Omental fat pad (tissue), 4 donors: ENCODE results near the gene CHCHD6. TPM values are rescaled to one million over a fixed set of nuclear protein-coding genes. Genes with fewer than 3 reads are reported as not detected.

Experiments
- ATAC-seq: fragments of 150-250 bp; one replicate; pipeline ENCODE4 v1.9.1; 2016; ENCODE audit warnings: mild to moderate bottlenecking, moderate library complexity; ENCODE audit not compliant: low FRiP score
- DNase-seq: peaks from one replicate; pipeline ENCODE4 v3.0.0-alpha.2; 2019; ENCODE audit warnings: low spot score
- total RNA-seq, 4 donors: library from RNA; depleted of rRNA; stranded (reverse); fragments of >200 nt; gene quantifications; one replicate each; pipeline ENCODE4 v1.1.0, GENCODE V29; 2016
- TF ChIP-seq, protein P1 (sequence below), 3 donors: fragments of 450-650 bp; IDR thresholded peaks; one replicate each; pipeline ENCODE4 v1.5.1; 2016 to 2017; ENCODE audit warnings: antibody characterized with exemption in 3 of 3, mild to moderate bottlenecking in 3 of 3, moderate library complexity in 2 of 3

Gene CHCHD6
- total RNA-seq, 4 donors from 2014 or later: 7.5 to 19.7 (median 11.5) TPM

- ATAC-seq: no peak
- TF ChIP-seq, protein P1, sequence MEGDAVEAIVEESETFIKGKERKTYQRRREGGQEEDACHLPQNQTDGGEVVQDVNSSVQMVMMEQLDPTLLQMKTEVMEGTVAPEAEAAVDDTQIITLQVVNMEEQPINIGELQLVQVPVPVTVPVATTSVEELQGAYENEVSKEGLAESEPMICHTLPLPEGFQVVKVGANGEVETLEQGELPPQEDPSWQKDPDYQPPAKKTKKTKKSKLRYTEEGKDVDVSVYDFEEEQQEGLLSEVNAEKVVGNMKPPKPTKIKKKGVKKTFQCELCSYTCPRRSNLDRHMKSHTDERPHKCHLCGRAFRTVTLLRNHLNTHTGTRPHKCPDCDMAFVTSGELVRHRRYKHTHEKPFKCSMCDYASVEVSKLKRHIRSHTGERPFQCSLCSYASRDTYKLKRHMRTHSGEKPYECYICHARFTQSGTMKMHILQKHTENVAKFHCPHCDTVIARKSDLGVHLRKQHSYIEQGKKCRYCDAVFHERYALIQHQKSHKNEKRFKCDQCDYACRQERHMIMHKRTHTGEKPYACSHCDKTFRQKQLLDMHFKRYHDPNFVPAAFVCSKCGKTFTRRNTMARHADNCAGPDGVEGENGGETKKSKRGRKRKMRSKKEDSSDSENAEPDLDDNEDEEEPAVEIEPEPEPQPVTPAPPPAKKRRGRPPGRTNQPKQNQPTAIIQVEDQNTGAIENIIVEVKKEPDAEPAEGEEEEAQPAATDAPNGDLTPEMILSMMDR (IDR thresholded peaks at IDR 0.05): no peak
- DNase-seq: no peak
Observed at GRCh38 chr3:126758026-126758425, 54.0 kb downstream of the CHCHD6 start.

DNA sequence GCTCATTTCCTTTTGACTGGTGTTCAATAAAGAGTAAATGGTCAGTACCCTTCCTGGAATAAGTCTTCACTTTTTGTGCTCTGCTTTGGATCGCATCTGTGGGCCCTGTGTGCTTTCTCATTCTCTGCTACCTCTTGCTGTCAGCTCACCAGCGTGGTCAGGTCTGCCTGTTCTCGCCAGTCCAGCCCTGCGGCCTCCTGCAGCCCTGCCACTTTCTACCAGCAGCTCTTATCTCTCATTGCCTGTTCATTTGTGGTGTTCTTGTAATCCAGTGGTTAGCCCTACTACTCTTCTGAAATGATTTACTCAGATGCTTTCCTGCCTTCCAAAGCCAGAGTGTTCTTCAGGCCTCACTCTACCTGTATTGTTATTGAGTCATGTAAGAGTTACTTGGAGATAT lies 54.8 kb downstream of the CHCHD6 start:
- no peak for DNase-seq
- TF ChIP-seq, protein P1 (IDR thresholded peaks at IDR 0.05): no peak
- no peak for ATAC-seq

DNA sequence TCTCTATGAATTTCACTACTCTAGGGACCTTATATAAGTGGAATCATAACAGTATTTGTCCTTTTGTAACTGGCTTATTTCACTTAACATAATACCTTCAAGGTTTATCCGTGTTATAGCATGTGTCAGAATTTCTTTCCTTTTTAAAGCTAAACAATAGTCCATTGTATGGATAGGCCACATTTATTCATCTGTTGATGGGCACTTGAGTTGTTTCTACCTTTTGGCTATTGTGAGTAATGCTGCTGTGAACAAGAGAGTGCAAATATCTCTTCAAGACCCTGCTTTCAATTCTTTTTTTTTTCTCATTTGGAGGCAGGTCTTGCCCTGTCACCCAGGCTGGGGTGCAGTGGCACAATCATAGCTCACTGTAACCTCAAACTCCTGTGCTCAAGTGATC lies 56.5 kb downstream of the CHCHD6 start:
- TF ChIP-seq, protein P1 (IDR thresholded peaks at IDR 0.05): no peak
- DNase-seq: no peak
- no peak for ATAC-seq

- ATAC-seq (no peak), DNase-seq (no peak)
- TF ChIP-seq, protein P1 (IDR thresholded peaks at IDR 0.05): no peak
Observed at GRCh38 chr3:126763035-126763434, 59.0 kb downstream of the CHCHD6 start.

DNA sequence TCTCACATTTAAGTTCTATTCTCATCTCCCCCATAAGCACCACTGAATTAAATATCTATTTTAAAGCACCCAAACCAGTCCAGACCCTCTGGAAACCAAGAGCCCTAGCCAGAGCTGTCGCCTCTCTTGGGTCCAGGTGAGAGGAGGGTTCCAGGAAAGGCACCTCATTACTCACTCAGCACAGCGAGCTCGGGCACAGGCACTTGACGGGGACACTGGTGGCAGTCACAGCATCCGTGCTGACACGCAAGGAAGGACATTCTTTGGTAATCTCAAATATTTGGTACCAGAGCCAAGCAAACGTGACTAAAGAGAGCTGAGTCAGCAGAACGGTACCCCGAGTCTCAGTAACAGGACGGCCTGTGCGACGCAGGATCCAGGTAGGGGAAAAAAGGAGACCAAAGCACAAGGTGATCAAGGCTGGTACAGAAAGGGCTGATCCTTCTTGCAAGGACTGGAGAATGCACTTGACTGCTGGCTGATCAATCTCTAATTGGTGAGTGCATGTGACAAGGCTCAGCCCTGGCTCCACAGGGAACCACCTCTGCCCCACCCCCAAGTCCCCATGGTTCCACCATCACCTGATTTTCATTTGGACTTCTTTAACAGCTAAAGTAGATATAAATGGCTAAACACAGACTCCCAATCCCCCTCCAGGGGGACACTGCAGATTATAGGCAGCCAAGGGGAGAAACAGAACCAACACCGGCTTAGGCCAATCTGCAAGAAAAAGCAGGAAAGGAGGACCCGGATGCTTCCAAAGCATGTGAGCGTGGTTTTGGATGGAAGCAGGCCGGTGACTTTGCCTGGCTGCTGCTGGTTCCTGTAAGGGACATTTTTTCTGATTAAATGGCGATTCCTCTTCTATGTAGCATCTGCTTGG lies 61.4 kb downstream of the CHCHD6 start:
- DNase-seq (no peak), ATAC-seq (no peak)
- TF ChIP-seq, protein P1 (IDR thresholded peaks at IDR 0.05): no peak

GRCh38 chr3:126766653-126767052 lies 62.6 kb downstream of the CHCHD6 start:
- DNase-seq (no peak), ATAC-seq (no peak)
- TF ChIP-seq, protein P1 (IDR thresholded peaks at IDR 0.05): no peak

GRCh38 chr3:126768903-126769302 lies 64.9 kb downstream of the CHCHD6 start:
- DNase-seq: no peak
- ATAC-seq: no peak
- TF ChIP-seq, protein P1 (IDR thresholded peaks at IDR 0.05): no peak
